GM19463 (cell line): Measurements from ENCODE around the gene NOD2.
A peak's percentile ranks its signal among the peaks of the same experiment; 100 is the strongest.

Source experiments
- ATAC-seq: cut with Tn5 transposase; IDR thresholded peaks from one replicate; pipeline ENCODE4 v1.9.1; 2021; ENCODE audit warnings: mild to moderate bottlenecking, moderate library complexity; ENCODE audit not compliant: unreplicated experiment

The NOD2 gene

DNA sequence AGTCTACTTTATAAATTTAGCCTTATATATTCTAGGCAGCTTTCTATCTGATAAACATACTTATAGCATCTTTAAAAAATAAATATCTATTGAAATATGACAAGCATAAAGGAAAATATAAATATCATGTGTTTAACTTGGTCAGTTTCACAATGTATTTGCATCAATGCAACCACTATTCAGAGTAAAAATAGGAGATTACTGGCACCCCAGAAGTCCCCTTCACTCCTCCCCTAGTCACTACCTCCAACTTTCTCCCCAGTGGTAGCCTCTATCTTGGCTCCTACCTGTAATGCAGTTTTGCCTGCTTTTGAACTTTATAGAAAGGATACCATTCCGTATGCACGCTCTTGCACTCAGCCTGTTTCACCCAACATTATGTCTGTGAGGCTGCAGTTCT, 3.2 kb upstream of the NOD2 start:
- no peak for ATAC-seq

DNA sequence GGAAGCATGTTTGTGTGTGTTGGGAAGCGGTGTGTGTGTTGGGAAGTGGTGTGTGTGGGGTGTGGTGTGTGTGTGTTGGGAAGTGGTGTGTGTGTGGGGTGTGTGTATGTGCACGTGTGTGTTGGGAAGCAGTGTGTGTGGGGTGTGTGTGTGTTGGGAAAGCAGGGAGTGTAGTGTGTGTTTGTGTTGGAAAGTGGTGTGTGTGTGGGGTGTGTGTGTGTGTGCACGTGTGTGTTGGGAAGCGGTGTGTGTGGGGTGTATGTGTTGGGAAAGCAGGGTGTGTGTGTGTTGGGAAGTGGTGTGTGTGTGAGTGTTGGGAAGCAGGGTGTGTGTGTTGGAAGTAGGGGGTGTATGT, 785 bp upstream of the NOD2 start:
- ATAC-seq: no peak

- ATAC-seq: peak; percentile 18
Measured at GRCh38 chr16:50694206-50694605, 800 bp downstream of the NOD2 start.

- ATAC-seq: no peak
Measured at GRCh38 chr16:50695017-50696000, 1.9 kb downstream of the NOD2 start.

GRCh38 chr16:50696126-50696525, 2.7 kb downstream of the NOD2 start:
- peak; percentile 20 for ATAC-seq

GRCh38 chr16:50696575-50697420, 3.4 kb downstream of the NOD2 start:
- ATAC-seq: peak; percentile 57

DNA sequence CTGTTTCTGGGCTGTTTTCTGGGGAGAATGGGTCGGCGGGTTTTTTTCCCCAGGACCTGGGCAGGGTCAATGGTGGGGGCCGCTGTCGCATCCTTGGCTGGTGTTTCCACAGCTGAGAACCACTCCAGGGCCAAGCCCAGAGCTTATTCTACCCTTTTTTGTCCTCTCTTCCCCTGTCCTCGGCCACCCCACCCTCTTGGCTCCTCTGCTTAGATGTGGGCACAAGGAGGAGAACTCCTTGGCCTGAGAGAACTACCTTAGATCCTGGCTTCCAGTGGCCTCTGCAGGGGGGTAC, 4.0 kb downstream of the NOD2 start:
- ATAC-seq: no peak

DNA sequence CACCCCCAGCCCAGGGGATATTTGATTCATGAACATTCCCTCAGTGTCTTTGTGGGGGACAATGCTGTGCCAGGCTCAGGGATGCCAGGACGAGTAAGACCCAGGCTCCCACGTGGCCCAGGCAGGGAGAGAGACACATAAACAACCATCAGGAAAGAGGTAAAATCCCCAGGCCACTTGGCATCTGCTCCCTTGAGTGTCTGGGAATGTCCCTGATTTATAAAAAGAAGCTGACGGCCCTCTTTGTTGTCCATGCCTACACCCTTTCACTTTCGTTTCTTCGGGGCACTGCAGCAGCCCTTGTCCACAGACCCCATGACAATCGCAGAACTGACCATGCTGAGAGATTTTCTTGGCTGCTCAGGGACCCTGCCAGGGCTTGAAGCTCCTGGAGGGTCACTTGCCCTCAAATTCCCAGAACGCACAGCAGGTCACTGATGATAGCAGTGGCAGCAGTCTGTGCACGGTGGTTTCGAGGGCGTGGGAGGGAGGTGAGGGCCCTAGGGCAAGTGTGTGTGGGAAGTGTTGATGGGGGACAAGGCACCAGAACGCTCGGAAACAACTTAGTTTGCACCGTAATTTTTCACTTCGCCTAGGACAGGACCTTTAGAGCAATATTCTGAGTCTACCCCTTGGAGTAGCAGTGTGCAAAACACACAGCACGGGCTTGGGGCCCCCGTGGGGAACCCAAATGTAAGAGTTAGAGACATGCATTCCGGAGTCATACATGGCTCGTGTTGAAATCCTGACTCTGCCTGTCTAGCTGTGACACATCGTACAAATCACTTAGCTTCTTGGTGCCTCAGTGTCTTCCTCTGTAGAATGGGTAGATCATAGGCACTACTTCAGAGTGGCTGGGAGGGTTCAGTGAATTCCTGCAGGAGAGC, 4.7 kb downstream of the NOD2 start:
- ATAC-seq: peak; percentile 34

DNA sequence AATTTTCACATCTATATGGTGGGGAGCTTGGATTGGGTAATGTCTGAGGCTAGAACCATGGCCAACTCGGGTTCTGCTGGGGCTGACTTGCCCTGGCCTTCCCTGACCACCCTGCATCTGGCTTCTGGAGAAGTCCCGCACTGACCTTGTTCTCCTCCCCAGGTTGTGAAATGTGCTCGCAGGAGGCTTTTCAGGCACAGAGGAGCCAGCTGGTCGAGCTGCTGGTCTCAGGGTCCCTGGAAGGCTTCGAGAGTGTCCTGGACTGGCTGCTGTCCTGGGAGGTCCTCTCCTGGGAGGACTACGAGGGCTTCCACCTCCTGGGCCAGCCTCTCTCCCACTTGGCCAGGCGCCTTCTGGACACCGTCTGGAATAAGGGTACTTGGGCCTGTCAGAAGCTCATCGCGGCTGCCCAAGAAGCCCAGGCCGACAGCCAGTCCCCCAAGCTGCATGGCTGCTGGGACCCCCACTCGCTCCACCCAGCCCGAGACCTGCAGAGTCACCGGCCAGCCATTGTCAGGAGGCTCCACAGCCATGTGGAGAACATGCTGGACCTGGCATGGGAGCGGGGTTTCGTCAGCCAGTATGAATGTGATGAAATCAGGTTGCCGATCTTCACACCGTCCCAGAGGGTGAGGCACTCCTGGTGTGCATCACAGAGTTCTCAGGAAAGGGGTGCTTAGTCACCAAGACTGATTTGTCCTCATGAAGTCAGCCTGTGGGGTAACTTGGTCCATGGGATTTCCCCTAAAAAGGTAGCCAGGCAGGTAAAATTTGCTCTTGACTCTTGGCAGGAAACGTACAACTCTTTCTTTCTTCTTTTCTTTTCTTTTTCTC, 6.1 kb downstream of the NOD2 start:
- no peak for ATAC-seq

DNA sequence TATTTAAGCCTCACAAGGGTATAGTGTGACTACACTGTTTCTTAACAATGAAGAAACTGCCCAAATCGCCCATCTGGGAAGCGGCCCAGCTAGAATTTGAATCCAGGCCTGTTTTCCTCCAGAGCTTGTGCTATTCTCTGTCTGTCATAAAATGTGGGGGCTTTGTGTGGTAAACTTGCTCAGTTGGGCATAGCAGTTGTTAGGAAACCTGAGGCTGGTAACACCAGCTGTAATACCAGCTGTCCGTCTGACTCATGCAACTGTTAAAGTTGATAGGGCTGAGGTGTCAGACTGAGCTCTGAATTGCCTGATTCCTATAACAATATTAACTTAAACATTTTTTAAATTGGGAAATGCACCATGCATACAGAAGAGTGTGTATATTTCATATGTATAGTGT, 9.3 kb downstream of the NOD2 start:
- no peak for ATAC-seq

DNA sequence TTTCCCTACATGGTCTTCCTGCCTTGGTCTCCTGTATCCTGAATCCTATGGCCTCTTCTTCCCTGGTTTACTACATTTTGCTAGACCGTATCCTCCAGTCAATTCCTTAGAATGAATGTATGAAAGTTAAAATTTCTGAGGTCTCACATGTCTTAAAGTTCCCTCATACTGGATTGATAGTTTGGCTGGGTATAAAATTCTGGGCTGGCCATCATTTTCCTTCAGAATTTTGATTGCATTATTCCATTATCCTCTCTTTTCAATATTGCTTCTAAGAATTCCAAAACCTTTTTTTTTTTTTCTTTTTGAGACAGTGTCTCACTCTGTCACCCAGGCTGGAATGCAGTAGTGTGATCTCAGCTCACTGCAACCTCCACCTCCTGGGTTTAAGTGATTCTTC, 10.8 kb downstream of the NOD2 start:
- no peak for ATAC-seq

DNA sequence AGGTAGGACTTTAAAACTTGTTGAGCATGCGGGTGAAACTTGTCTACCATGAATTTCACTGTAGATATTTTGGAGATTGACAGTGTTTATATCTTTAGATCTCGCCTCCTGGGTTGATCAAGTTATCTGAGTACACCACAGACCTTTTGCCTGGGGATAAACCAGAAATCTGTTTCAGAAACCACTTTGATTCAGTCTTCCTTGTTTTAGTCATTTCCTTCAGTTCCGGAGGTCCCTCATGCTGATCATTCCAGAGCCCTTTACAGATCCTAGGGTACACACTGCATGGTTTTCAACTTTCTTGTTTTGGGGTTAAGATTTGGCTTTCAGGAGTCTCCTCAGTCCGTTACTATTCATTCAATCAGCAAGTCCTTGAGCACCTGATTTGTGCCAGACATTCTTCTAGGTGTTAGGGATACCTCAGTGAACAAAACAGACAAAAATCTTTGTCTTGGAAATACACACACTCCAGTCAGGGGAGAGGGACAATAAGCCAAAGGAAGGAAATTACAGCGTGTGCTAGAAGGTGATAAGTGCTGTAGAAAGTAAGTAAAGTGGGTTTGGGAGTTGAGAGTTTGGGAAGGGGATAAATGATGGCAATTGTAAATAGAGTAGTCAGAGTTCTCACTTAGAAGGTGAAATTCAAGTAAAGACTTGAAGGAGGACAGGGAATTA, 12.2 kb downstream of the NOD2 start:
- ATAC-seq: no peak

DNA sequence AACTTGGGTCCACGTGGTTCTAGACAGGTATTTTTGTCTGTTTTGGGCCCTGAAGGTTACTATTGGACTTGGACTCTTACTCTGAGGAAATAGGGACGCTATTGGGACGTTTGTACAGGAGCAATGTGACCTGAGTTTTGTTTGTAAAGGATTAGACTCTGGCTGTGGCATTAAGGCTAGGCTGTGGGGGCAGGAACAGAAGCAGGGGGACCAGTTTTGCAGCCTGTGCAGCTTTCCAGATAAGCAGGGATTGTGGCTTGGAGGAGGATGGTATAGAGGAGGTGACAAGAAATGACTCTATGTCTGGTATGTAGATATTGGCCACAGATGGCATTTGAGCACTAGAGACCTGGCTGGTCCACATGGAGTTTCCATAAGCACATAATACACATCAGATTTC, 12.8 kb downstream of the NOD2 start:
- ATAC-seq: no peak

DNA sequence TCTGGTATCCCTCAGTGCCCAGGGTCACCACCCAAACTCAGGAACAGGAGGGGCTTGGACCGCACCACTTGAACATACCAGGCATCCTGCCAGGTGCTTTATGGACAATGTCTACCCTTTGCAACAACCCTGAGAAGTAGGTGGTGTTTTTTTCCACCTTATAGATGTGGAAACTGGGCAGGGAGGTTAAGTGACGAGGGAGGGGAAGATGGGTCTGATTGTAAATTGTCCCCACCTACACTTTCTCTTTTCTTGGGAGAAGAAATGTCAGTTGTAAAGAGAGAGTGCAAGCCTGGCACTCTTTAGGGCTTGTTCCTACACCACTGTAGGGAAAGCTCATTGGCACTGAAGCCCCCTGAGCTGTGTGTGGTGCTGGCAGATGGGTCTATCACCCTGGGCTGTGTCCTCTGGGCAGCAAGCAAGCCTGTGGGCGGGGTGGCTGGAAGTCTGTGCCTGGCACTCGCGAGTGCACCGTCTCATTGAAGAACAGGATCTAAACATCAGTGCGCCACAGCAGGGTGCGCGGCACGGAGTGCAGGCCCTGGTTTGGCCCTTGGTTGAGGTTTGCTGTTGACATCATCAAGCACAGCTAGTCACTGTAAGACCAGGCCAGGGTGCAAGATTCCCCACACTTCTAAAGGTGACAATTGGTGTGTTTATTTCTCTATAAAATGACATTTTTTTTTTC, 15.1 kb downstream of the NOD2 start:
- no peak for ATAC-seq

DNA sequence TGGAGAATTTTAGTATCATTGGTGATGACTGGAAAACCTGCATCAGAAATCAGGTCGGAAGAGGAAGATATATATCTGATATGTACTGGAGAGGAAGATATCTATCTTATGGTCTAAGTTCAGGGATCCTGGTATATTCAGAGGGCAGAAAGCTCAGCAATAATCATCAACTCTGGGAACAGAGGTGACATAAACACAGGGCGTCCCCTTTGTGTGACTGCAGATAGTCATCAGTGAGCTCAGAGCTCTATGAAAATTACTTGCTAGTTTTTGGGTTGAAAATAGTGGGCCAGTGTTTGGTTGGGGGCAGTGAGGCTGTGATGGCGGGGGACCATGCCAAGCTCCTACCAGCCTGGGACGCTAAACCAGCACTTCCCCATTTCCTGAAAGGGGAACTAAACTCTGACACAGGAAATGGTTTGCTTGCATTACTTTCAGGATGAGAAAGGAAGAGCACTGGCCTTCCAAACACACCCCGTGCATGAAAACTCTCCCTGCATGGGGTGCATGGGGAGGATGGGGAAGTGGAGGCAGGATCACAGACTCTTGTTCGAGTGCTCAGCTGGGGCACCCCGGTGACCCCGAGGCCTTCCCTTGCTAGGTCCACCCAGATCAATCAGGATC, 15.8 kb downstream of the NOD2 start:
- no peak for ATAC-seq

DNA sequence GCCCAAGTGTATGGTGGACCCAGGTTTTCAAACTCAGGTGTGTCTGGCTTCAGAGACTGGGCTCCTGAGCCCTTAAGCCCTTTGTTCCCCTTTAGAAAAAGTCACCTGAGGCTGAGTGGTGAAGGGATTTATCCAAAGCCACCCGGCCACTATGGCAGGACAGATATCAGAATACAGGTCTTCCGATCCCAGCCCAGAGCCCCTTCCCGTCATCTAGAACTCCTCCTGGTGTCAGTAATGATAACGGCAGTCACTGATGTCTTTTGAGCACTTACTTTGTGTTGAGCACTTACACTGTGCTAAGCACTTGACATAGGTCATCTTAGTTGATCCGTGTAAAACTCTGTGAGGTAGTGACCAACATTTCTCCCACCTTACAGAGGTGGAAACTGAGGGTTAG, 16.6 kb downstream of the NOD2 start:
- ATAC-seq: no peak

- no peak for ATAC-seq
Measured at GRCh38 chr16:50711040-50711439, 17.6 kb downstream of the NOD2 start.

DNA sequence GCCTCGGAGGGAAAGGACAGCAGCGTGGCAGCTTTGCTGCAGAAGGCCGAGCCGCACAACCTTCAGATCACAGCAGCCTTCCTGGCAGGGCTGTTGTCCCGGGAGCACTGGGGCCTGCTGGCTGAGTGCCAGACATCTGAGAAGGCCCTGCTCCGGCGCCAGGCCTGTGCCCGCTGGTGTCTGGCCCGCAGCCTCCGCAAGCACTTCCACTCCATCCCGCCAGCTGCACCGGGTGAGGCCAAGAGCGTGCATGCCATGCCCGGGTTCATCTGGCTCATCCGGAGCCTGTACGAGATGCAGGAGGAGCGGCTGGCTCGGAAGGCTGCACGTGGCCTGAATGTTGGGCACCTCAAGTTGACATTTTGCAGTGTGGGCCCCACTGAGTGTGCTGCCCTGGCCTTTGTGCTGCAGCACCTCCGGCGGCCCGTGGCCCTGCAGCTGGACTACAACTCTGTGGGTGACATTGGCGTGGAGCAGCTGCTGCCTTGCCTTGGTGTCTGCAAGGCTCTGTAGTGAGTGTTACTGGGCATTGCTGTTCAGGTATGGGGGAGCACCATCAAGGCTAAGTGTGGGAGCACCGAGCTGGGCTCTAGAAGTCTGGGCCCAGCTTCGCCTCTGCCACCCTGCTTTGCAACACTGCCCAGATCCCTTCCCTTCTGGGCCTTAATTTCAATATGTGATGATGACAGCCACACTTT, 18.6 kb downstream of the NOD2 start:
- ATAC-seq: no peak
